NCI-H2227 (cell line): ENCODE results near the gene ARL13B.
"Not testable (repeated sequence)": the region's sequence is repeated elsewhere in the genome, so short reads cannot be mapped to it uniquely, and the experiment has no call there.

Experiments
- DNase-seq: peaks from one replicate; lab custom pipeline; 2025; ENCODE audit not compliant: unreplicated experiment; lab: John Stamatoyannopoulos, UW

ARL13B gene

DNA sequence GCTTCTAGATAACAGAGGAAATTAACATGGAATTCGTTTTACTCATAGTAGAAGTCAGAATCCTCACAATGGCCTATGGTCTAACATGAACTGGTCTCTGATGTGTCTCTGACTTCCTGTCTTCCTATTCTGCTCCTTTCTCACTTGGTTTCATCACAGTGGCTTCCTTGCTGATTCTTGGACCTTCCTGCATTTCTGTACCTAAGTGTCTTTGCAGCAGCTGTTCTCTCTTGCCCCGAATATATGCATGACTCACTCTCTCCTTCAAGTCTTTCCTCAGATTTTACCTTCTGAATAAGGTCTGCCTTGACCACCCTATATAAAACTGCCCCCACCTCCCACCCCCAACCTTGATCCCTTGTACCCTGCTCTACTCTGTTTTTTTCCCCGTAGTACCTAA lies 14.1 kb downstream of the ARL13B start:
- no peak for DNase-seq

DNA sequence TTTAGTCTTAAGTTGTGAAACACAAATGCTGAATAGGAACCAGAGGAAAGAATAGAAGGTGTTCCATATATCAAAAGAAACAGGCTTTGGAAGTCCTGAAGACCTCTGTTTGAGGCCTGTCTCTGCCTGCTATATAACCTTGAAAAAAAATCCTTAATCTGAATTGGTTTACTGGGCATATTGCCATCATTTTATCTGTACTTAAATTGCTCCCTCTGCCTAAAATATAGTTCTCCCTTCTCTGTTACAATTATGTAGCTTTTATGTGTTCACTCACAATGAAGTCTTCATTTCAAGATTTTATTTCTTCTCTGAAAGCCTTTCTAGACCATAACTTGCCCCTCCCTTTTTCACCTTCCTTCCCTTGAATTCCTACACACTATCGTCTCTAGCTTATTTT lies 21.2 kb downstream of the ARL13B start:
- DNase-seq = no peak

DNA sequence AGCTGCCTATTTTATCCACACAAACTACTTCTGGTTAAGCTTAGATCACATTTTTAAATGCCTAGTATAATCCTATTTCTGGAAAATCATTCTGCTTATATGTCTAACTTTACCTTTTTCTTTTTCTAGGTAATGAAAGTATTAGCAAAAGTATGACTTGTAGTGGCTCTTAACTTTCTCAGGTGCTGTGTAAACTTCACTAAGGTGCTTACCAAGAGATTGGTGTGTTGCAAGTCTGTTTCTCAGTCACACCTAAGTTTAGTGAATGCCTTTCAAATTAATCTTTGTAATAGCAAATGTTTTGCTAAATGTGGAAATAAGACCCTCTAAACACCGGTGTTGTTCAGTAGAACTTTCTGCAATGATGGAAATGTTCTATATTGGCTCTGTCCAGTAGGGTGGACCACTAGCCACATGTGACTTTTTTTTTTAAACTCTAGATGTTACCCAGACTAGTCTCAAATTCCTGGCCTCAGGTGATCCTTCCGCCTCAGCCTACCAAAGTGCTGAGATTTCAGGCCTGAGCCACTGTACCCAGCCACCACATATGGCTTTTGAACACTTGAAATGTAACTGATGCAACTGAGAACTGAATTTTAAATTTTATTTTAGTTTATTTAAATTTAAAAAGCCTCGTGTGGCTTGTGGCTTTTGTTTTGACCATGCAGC lies 22.0 kb downstream of the ARL13B start:
- no peak for DNase-seq

DNA sequence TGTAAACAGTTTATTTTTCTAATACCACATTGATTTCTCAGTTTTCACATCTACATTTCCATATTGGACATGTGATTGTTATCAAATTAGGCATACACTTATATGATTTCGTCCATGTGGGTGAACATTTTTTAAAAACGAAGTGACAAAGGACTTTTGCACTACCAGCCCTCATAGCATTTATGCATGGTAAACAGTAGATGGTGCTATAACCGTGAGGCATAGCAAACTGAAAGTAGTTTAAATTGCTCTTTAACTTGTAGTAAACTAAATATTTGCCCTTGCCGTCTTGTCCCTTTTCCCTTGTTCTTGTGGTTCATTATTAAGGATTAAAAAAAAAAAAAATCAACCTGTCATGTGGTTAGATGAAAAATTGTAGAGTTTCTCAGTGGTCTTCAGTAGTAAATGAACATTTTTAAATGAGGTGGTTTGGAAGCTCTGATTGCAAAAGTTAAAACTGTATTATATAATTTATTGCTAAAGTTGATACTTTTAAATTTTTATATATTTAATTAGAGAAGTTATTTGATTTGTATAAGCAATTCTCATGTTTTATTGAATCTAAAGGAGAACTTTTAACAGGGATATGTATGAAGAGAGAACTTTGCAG lies 24.5 kb downstream of the ARL13B start:
- peak; percentile 11 for DNase-seq

DNA sequence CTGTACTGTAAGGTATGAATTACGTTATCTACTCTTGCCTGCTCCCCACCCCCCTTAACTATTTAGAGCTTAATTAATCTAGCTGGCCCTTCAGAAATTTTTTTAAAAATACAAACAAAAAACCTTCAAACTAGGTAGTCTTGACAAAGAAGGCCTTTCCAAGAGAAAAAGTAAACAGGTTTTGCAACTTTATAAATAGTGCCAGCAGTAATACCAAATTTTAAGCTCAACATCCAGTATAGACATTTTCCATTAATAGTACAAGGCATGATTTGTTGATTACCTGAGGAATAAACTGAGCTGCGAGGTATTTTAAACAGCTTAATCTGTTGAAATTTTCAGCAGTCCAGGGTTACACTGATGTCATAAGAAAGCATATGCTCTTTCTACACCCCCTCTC lies 28.3 kb downstream of the ARL13B start:
- DNase-seq = no peak

DNA sequence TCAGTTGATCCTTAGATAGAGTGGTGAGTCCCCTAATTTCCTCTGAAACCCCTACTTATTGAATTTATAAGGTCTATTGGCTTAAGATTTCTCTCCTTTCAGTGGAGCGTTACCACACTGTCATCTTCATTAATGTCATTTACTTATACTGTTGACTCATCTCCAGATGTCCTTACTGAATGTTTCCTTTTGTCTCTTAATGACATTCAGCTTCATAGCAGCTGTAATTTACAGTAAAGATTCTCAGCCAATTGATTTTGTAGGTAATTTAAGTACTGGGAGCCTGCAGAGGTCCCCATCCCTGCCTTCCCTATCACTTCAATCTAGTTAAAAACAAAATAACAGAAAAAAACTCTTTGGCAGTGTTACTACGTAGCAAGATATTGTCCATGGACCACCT lies 29.7 kb downstream of the ARL13B start:
- peak; percentile 1 for DNase-seq

DNA sequence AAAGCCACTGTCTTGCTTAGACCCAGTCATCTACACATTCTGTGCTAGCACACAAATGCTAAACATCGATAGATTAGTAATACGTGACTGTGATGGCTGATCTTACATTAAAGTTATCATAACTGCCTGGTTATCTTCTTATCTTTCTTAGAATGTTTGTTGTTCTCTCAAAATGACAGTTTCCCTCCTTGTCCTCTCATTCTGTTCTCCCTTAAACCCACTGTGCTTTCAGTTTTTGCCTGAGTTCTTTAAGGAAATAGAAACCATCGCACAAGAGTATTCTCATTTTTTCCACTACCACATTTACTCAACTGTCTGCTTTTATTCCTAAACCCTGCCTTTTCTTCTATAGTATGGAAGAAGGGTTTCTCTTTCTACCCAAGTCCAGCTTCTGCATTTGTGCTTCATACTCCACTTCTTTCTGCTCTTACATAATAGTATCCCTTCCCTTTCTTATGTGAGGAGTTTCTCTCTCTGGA lies 31.3 kb downstream of the ARL13B start:
- DNase-seq = no peak

DNA sequence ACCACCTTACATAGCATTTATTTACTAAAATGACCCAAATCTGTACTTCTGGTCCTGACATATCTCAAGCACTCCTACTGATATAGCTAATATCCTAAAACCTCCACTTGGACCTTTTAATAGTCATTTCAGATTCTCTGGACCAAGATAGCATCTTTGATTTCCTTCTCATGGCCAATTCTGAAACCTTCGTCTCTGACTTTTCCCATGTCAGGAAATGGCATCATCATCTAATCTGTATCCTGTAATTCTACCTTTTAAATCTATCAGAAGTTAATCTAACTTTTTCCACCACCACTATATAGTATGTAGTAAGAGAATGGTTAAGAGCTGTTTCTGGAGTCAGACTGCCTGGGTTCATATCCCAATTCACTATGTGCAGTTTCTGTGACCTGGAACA lies 32.2 kb downstream of the ARL13B start:
- DNase-seq = no peak

DNA sequence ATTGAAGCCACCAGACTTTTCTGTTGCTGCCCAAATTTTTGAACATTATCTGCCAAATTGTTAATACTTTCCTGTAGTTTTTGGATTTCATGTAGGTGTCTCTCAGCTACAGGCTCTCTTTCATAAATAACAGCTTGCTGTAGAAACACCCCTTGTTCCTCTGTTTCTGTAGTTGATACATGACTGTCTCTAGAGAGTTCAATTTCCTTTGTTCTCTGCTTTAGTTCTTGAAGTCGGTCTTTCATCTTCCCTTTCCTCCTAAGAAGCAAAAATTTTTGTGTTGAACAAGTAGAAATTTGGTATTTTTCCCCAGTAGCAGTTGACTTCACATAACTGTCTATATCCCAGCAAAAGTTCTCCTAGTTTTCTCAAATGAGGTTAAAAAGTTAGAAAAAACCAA lies 35.1 kb downstream of the ARL13B start:
- no peak for DNase-seq

DNA sequence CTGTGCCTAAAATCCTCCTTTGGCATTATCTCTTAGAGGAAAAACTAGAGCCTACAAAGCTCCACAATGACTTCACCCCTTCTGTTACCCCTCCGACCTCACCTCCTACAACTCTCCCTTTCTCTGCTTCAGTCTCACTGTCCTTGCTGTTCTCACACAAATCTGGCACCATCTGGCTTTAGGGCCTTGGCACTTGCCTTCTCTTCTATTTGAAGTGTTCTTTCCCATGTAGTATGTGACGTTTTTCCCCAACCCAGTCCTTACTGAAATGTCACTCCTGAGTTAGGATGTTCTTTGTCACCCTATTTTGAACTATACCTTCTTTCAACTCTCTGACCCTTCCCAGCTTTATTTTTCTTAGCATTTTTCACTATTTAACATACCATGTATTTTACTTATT lies 39.7 kb downstream of the ARL13B start:
- no peak for DNase-seq

DNA sequence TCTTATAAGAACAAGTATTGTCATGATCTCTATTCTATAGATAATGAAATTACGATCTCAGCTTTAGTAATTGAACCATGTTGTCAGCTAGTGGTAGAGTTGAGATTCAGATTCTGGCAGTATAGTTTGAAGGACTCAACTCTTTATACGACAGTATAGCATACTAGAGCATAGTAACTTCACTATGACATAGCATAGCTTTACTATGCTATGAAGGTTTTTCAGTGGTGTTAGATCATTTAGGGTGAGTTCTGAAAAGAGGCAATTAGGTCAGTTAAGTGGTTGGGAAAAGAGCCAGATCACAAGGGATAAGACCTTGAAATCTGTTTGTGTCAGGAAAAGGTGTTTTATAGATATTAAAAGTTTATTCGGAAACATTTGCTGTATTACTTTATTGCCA lies 40.3 kb downstream of the ARL13B start:
- DNase-seq = no peak

DNA sequence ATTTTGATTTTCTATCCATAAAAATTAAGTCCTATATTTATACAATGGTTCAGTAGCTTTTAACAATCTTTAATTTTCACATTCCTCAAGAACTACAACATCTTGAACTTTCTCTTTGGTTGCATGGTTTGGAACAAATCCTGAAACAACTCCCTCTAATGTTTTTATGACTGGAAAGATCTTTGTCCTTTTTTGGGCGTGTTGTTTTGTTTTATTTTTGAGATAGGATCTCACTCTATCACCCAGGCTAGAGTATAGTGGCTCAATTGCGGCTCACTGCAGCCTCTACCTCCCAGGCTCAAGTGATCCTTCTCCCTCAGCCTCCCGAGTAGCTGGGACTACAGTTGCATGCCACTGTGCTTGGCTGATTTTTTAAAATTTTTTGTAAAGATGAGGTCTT lies 44.4 kb downstream of the ARL13B start:
- no peak for DNase-seq

DNA sequence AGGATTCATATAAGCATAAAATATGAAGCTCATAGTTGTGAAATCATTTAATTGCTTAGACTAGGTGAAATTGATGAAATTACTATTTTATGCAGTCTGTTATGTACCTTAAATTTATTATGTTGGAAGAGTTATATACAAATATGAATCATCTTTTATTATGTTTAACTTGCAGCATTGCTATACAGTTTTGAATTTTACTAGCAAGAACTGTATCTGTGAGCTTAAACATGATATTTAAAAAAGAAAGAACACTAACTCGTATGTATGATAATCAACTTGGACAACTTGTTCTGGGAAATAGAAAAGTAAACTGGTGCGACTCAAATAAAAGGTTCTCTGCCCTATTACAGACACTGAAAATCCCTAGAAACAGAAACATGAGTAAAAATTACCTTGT lies 46.7 kb downstream of the ARL13B start:
- no peak for DNase-seq

DNA sequence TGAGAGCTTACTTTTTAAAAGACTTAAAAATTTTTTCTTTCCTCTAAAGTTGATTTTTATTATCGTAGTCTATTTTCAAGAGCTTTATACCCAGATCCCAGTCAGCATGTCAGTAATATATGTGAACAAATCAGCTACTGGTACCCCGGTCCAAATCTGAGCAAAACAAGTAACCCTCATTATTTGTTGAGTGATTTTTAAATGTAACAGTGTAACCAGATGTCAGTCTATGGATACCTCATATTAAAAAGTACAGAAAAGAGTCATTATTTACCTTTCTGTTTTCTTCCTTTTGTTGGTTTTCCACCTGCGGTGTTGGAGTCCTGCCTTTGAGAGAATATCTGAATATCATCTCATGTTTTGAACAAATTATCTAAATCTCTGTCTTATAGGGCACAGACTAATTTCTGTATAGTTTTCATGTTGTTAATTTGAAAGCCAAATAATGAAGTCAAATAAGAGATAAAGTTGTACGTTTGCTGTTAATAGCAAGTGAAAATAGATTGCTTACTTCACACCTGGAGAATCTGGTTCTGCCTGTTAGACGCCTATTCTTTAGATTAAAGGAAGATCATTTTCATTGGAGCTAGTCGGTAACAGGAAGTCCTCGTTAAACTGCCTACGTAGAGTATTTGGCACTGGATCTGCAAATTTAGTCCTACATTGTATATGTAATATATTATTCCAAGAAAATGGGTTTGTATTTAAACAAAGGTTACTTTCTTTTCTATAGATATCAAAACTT lies 48.3 kb downstream of the ARL13B start, which contains the start of gene STX19:
Gene STX19, minus strand, starts transcription at position 505 of the 745 bp plus-strand sequence. CDS start 13,328 bp downstream, outside the sequence.
- DNase-seq = no peak

DNA sequence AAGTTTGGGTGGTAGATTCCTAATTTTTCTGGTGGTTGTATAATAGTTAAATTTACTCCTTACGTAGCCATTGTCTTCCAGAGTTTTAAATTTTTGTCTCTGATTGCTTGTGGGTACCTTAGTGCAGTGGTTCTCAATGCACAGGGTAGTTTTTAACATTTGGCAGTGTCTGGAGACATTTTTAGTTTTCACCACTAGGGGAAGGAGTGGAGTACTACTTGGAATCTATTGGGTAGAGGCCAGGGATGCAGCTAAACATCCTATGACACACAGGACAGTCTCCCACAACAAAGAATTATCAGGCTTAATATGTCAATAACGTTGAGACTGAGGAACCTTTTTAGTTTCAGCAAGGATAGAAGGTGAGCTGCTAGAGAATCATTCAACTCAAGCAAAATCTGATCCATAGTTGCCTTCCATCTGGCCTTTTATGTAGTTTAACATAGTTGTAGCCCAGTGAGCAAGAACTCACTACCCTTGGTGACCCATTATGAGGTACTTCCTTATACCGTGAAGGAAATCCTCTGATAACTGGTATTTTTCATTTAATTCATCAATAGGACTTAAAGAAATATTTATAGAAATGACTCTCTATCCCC lies 57.1 kb downstream of the ARL13B start:
- peak; percentile 25 for DNase-seq

DNA sequence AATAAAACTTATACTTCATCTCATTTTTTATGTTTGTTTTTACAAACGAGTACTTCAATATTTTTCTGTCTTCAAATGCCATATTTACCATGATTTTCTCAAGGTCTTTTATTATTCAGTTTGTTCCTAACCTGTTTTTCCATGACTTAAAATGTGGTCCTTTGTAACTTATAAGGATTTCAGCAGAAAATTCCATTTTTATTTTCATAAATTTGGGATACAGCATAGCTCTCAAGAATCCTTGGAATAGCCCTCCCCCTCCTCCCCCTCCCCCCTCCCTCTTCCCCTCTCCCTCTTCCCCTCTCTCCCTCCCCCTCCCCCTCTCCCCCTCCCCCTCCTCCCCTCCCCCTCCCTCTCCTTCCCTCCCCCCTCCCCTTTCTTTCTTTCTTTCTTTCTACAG lies 63.3 kb downstream of the ARL13B start:
- no peak for DNase-seq

DNA sequence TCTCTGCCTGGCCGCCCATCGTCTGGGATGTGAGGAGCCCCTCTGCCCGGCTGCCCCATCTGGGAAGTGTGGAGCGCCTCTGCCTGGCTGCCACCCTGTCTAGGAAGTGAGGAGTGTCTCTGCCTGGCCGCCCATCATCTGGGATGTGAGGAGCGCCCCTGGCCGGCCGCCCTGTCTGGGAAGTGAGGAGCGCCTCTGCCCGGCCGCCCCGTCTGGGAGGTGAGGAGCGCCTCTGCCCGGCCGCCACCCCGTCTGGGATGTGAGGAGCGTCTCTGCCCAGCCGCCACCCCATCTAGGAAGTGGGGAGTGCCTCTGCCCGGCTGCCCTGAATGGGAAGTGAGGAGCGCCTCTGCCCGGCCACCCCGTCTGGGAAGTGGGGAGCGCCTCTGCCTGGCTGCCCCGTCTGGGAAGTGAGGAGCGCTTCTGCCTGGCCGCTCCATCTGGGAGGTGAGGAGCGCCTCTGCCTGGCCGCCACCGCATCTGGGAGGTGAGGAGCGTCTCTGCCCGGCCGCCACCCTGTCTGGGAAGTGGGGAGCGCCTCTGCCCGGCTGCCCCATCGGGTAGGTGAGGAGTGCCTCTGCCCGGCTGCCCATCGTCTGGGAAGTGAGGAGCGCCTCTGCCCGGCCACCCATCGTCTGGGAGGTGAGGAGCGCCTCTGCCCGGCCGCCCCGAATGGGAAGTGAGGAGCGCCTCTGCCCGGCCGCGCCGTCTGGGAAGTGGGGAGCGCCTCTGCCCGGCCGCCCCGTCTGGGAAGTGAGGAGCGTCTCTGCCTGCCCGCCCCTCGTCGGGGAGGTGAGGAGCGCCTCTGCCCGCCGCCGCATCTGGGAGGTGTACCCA lies 64.4 kb downstream of the ARL13B start:
- DNase-seq = not testable (repeated sequence)

DNA sequence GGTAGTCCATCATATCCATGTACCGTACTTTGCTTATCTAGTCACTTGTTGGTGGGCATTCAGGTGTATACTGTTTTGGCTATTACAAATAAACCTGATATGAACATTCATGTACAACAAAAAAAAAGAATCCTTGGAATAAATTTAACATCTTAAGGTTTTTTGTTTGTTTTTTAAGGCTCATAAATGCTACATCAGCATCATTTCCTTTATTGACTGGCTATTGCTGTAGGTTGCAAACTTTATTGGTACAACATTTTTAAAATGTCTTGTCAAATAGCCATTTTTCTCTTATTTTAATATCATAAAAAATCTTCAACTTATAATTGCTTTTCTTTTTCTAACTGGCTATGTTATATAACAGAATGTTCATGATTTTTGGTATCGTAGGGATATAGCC lies 66.6 kb downstream of the ARL13B start:
- DNase-seq = no peak

DNA sequence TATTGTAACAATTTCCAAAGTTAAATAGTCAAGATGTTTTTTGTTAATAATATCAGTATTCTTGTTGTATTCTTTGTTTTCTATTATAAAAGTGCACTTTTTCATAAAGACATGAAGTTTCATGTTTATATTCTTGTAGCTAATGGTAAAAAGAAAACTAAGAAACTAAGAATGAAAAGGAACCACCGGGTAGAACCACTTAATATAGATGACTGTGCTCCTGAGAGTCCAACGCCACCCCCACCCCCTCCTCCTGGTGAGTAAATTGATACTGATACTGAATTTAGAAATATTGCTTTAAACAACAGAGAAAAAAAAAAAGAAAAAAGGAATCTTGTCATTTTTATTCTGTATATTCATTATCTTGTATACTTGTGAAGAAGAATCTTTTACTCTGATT lies 69.3 kb downstream of the ARL13B start:
- DNase-seq = no peak

DNA sequence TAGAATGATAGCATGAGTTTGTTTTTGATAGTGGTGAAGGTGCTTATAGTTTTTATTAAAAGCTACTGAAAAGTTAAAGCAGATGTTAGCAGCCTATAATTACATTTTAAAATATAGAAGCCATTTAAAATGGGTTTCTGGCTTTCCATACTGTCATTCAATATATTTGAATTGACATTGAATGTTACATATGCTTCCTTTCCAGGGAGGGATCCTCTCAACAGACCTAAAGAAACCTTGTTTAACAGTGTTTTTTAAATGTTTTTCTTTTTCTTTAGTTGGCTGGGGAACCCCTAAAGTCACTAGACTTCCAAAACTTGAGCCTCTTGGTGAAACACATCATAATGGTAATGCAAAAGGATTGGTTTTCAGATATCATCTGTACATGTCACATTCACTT lies 70.6 kb downstream of the ARL13B start:
- DNase-seq = no peak

DNA sequence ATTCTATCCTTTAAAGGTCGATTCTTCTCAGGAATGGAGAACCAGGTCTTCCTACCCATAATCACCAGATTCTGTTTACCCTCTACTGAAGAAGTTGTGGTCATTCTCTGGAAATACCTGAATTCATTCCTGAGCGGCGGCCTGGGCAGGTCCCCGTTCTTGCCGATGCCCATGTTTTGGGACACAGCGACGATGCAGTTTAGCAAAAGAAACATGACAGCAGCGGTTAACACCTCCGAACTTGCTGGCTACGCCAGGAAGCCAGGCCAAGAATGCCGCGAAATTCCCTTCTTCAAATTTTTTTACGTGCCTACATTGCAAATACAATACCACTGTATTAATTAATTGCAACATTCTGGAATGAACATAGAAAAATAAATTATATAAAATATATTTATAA lies 81.3 kb downstream of the ARL13B start:
- no peak for DNase-seq
